Smooth muscle cell (in vitro differentiated cells): ENCODE results near the gene PHF21B. TPM values are rescaled to one million over a fixed set of nuclear protein-coding genes. Genes with fewer than 3 reads are reported as not detected.

ENCODE experiments used
- DNase-seq: peaks from one replicate; lab custom pipeline; 2025; ENCODE audit not compliant: unreplicated experiment; lab: John Stamatoyannopoulos, UW
- H2AFZ ChIP-seq: fragments of 200-600 bp; sonication (generic); 2 replicates; pipeline ENCODE4 v1.6.0; 2016; ENCODE audit warnings: antibody characterized with exemption, low read depth, mild to moderate bottlenecking
- H3F3A ChIP-seq: fragments of 200-600 bp; sonication (generic); 2 replicates; pipeline ENCODE4 v1.6.0; 2017; ENCODE audit warnings: antibody characterized with exemption, low read depth
- H3K27ac ChIP-seq: fragments of 200-600 bp; sonication (generic); 2 replicates; pipeline ENCODE4 v1.5.1; 2016; ENCODE audit warnings: low read depth, mild to moderate bottlenecking
- H3K27me3 ChIP-seq: fragments of 200-600 bp; sonication (generic); 2 replicates; pipeline ENCODE4 v1.6.1; 2016; ENCODE audit warnings: low read depth, mild to moderate bottlenecking
- H3K36me3 ChIP-seq: fragments of 200-600 bp; sonication (generic); 2 replicates; pipeline ENCODE4 v1.5.1; 2016; ENCODE audit warnings: low read depth
- H3K4me1 ChIP-seq: fragments of 200-600 bp; sonication (generic); 2 replicates; pipeline ENCODE4 v1.5.1; 2016; ENCODE audit warnings: low read depth
- H3K4me2 ChIP-seq: fragments of 200-600 bp; sonication (generic); 2 replicates; pipeline ENCODE4 v1.6.0; 2016; ENCODE audit warnings: mild to moderate bottlenecking
- H3K4me3 ChIP-seq: fragments of 200-600 bp; sonication (generic); 2 replicates; pipeline ENCODE4 v1.5.1; 2016; ENCODE audit warnings: mild to moderate bottlenecking
- H3K79me2 ChIP-seq: fragments of 200-600 bp; sonication (generic); 2 replicates; pipeline ENCODE4 v1.6.0; 2016; ENCODE audit warnings: low read depth, mild to moderate bottlenecking
- H3K9ac ChIP-seq: fragments of 200-600 bp; sonication (generic); 2 replicates; pipeline ENCODE4 v1.6.0; 2016; ENCODE audit warnings: low read depth
- H3K9me3 ChIP-seq: fragments of 200-600 bp; sonication (generic); replicated peaks from 2 replicates; pipeline ENCODE4 v1.5.1; 2016; ENCODE audit warnings: low read depth
- H4K20me1 ChIP-seq: fragments of 200-600 bp; sonication (generic); 2 replicates; pipeline ENCODE4 v1.6.0; 2016; ENCODE audit warnings: low read depth
- WGBS: methylation state at CpG from one replicate; pipeline ENCODE4 v1.1.7; 2016; ENCODE audit warnings: low lambda C conversion rate; 5-methylcytosine and 5-hydroxymethylcytosine counted together
- polyA plus RNA-seq: library from polyadenylated mRNA; unstranded; fragments of >200 nt; fragmentation: Nextera tagmentation; extraction: Ambion mirVana; gene quantifications from 2 replicates; pipeline ENCODE4 v1.2.1, GENCODE V29; 2016
- total RNA-seq: library from RNA; depleted of rRNA; stranded (reverse); fragments of >200 nt; gene quantifications from 2 replicates; pipeline ENCODE4 v1.2.3, GENCODE V29; 2014
- TF ChIP-seq, protein P1 (sequence below): fragments of 200-600 bp; sonication (generic); IDR thresholded peaks from 2 replicates; pipeline ENCODE4 v1.5.1; 2017; ENCODE audit warnings: borderline replicate concordance, mild to moderate bottlenecking, antibody characterized with exemption; ENCODE audit not compliant: insufficient read depth, poor library complexity, severe bottlenecking

The PHF21B gene
- total and polyA plus RNA-seq, 2 experiments from 2014 or later = 0.13 TPM

DNA sequence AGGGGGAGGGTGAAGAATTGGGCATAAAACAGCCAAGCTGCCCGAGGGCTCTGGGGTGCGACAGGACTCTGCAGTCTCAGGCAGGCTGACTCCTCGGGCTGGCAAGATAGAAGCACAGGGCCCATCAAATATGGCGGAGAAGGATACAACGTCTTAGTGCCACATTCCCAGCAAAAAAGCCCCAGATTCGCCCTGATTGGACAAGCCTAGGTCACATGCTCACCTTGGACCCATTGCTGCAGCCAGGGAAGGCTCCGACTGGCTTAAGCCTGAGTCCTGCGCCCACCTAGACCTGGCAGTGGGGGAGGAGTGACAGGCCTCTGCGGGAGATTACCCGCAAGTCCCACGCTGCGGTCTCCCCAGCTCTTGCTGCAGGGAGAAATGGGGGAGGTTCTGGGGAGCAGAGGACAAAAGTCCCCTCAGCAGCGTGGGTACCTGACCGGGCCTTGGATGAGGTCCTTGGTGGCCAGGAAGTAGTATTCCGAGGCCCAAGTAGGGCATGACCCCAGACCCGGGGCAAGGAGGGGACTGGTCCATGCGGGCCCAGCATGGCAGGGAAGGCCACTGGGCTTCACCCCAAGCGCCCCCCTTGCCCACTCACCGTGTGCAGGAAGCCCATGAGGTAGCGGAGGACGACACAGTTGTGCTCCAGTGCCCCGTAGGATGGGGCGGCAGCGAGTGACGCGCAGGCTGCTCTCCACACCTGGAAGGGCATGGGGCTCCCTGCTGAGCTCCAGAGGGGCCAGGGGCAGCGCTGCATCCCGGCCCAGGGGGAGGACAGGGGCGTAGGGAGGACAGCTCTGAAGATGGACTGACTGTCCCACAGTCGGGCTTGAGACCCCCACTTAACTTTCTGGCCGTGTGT, 144.4 kb downstream of the PHF21B start:
- no peak overlapping the region for H3K4me2 ChIP-seq
- no peaks in the 10 kb centered on the region for H3F3A ChIP-seq
- DNase-seq = no peak
- peaks cover 4% of the 10 kb centered on the region for H3K4me1 ChIP-seq
- no peak overlapping the region for H3K9ac ChIP-seq
- H3K4me3 ChIP-seq = no peak overlapping the region
- H3K9me3 ChIP-seq = no peaks in the 10 kb centered on the region
- H3K79me2 ChIP-seq = no peaks in the 10 kb centered on the region
- 93% methylated on average over 31 of the region's 31 CpGs for WGBS
- no peaks in the 10 kb centered on the region for H3K36me3 ChIP-seq
- H4K20me1 ChIP-seq = no peaks in the 10 kb centered on the region
- TF ChIP-seq, protein P1, sequence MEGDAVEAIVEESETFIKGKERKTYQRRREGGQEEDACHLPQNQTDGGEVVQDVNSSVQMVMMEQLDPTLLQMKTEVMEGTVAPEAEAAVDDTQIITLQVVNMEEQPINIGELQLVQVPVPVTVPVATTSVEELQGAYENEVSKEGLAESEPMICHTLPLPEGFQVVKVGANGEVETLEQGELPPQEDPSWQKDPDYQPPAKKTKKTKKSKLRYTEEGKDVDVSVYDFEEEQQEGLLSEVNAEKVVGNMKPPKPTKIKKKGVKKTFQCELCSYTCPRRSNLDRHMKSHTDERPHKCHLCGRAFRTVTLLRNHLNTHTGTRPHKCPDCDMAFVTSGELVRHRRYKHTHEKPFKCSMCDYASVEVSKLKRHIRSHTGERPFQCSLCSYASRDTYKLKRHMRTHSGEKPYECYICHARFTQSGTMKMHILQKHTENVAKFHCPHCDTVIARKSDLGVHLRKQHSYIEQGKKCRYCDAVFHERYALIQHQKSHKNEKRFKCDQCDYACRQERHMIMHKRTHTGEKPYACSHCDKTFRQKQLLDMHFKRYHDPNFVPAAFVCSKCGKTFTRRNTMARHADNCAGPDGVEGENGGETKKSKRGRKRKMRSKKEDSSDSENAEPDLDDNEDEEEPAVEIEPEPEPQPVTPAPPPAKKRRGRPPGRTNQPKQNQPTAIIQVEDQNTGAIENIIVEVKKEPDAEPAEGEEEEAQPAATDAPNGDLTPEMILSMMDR = no peak
- no peak overlapping the region for H3K27ac ChIP-seq
- no peak overlapping the region for H2AFZ ChIP-seq
- no peaks in the 10 kb centered on the region for H3K27me3 ChIP-seq

DNA sequence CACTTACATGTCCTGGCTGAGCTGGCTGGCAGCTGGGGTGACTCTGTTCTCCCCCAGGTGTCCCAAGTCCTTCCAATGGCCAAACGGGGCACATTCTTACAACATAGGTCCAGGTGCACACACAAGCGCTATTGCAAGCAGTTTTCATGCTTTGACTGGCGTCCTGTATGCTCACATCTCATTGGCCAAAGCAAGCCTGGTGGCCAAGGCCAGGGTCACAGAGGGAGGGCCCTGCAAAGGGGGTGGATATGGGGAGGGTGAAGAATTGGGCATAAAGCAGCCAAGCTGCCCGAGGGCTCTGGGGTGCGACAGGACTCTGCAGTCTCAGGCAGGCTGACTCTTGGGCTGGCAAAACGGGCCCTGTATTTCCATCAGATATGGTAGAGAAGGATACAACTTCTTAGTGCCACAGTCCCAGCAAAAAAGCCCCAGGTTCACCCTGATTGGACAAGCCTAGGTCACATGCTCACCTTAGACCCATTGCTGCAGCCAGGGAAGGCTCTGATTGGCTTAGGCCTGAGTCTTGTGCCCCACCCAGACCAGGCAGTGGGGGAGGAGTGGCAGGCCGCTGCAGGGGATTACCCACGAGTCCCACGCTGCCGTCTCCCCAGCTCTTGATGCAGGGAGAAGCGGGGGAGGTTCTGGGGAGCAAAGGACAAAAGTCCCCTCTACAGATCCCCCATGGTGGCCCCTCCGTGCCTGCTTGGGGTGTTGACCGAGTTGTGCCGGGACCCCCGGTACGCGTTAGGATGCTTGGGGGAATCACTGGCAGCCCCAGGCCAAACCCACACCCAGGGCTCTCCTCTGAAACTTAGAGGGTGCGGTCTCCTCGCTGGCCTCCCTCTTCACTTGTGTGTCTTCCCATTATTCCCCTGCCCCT, 146.6 kb downstream of the PHF21B start:
- Histone ChIP-seq H3K36me3 (no peaks in the 10 kb centered on the region), H3K9ac (no peak overlapping the region), H3K4me3 (no peak overlapping the region), H3K27ac (no peak overlapping the region), H3F3A (no peaks in the 10 kb centered on the region), H3K27me3 (no peaks in the 10 kb centered on the region), H3K4me1 (no peaks in the 10 kb centered on the region), H3K79me2 (no peaks in the 10 kb centered on the region), H3K4me2 (no peak overlapping the region), H3K9me3 (no peaks in the 10 kb centered on the region), H2AFZ (no peak overlapping the region), H4K20me1 (no peaks in the 10 kb centered on the region)
- DNase-seq = no peak
- TF ChIP-seq, protein P1 = no peak
- 92% methylated on average over 19 of the region's 19 CpGs for WGBS

DNA sequence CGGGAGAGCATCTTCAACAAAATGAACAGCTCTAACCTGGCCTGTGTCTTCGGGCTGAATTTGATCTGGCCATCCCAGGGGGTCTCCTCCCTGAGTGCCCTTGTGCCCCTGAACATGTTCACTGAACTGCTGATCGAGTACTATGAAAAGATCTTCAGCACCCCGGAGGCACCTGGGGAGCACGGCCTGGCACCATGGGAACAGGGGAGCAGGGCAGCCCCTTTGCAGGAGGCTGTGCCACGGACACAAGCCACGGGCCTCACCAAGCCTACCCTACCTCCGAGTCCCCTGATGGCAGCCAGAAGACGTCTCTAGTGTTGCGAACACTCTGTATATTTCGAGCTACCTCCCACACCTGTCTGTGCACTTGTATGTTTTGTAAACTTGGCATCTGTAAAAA, 147.5 kb downstream of the PHF21B start:
- Histone ChIP-seq H3K4me1 (no peaks in the 10 kb centered on the region), H2AFZ (no peak overlapping the region), H3K9me3 (no peaks in the 10 kb centered on the region), H3K36me3 (no peaks in the 10 kb centered on the region), H3F3A (no peaks in the 10 kb centered on the region), H3K27me3 (no peaks in the 10 kb centered on the region), H3K4me3 (no peak overlapping the region), H4K20me1 (no peaks in the 10 kb centered on the region), H3K79me2 (no peaks in the 10 kb centered on the region), H3K4me2 (no peak overlapping the region), H3K9ac (no peak overlapping the region), H3K27ac (no peak overlapping the region)
- TF ChIP-seq, protein P1 = no peak
- 93% methylated on average over 11 of the region's 11 CpGs for WGBS
- no peak for DNase-seq
